ENCODE data around the gene TNNT3. TPM values are rescaled to one million over a fixed set of nuclear protein-coding genes. Genes with fewer than 3 reads are reported as not detected.

TNNT3 gene
- total RNA-seq, 2 donors from 2014 or later, result not detected

DNA sequence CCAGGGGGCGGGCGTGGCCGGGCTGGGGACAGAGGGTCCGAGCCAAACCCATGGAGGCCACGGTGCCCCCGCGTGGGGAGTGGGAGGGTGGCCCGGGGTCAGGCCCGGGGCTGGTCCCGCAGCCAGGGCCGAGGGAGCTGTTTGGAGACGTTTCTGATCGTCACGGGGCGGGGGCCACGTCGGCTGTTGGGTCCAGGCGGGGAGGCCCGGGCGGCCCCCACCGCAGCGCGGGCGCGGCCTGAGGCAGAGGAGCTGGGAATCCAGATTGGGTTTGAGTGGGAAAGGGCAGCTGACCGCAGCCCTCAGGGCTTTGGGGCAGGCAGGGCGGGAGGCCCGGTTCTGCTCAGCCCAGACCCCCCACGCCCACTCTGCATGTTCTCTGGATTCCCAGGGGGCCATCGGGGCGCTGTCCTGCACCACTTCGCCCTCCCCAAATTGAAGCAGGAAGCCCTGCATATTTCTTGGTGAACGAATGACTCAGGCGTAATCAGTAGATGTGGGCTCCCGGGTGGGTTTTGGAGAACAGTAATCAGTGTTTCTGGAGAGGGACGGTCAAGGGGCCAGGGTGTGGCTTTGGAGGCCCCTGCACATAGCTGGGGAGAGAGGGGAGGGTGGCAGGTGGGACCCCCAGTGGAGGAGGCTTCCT lies 28.2 kb downstream of the TNNT3 start:
- H3K27me3 Mint-ChIP-seq (ENCODE audit: insufficient read depth), result no peaks in the 10 kb centered on the region
- no peaks in the 10 kb centered on the region for H3K36me3 ChIP-seq (ENCODE audit: control insufficient read depth, insufficient read depth, low read length)
- no peaks in the 10 kb centered on the region for H3K9me3 ChIP-seq (ENCODE audit: control insufficient read depth, low read length)
- H3K27ac ChIP-seq (ENCODE audit: low read depth, low read length), result no peak overlapping the region
- no peaks in the 10 kb centered on the region for H3K9me3 Mint-ChIP-seq
- no peak overlapping the region for H3K4me3 ChIP-seq (ENCODE audit: low read length)
- no peaks in the 10 kb centered on the region for H3K4me1 ChIP-seq (ENCODE audit: control insufficient read depth, insufficient read depth, low read length)
- WGBS, 2 experiments (ENCODE audit: insufficient coverage in 1 of 2, insufficient read length in 1 of 2), result no CpG with 5 or more reads among the region's 36 CpGs
- H3K27me3 ChIP-seq (ENCODE audit: control insufficient read depth, insufficient read depth, low read length, poor library complexity, severe bottlenecking), result no peaks in the 10 kb centered on the region
- no peak for DNase-seq
- no peaks in the 10 kb centered on the region for H3K36me3 Mint-ChIP-seq (ENCODE audit: low read depth)
- H3K27ac Mint-ChIP-seq, result no peak overlapping the region
- no peak overlapping the region for H3K4me3 Mint-ChIP-seq
- no peaks in the 10 kb centered on the region for H3K4me1 Mint-ChIP-seq
- H3K9ac ChIP-seq (ENCODE audit: extremely low read depth, low read length, poor library complexity, severe bottlenecking), result no peak overlapping the region
- TF ChIP-seq, protein P1, sequence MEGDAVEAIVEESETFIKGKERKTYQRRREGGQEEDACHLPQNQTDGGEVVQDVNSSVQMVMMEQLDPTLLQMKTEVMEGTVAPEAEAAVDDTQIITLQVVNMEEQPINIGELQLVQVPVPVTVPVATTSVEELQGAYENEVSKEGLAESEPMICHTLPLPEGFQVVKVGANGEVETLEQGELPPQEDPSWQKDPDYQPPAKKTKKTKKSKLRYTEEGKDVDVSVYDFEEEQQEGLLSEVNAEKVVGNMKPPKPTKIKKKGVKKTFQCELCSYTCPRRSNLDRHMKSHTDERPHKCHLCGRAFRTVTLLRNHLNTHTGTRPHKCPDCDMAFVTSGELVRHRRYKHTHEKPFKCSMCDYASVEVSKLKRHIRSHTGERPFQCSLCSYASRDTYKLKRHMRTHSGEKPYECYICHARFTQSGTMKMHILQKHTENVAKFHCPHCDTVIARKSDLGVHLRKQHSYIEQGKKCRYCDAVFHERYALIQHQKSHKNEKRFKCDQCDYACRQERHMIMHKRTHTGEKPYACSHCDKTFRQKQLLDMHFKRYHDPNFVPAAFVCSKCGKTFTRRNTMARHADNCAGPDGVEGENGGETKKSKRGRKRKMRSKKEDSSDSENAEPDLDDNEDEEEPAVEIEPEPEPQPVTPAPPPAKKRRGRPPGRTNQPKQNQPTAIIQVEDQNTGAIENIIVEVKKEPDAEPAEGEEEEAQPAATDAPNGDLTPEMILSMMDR (conservative IDR thresholded peaks at IDR 0.05), result no peak

DNA sequence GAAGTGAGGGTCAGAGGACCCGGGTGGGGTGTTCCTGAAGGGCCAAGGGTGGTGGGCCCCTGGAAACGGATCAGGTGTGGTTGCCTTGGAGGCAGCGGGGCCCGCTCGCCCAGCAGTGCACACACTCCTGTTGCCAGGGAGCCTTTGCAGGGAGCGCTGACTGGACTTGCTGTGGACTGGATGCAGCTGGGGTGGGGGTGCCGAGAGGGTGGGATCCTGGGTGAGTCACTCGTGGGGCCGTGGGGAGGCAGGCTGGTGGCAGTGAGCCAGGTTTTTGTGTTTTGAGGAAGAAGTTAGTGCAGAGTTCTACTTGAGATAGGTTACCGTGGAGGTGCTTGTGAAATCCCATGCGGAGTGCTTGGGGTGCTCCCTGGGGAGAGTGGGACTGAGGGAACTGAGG lies 28.9 kb downstream of the TNNT3 start:
- TF ChIP-seq, protein P1 (conservative IDR thresholded peaks at IDR 0.05), result no peak
- Histone ChIP-seq H3K36me3 (ENCODE audit: control insufficient read depth, insufficient read depth, low read length) (no peaks in the 10 kb centered on the region), H3K4me1 (ENCODE audit: control insufficient read depth, insufficient read depth, low read length) (no peaks in the 10 kb centered on the region), H3K27me3 (ENCODE audit: control insufficient read depth, insufficient read depth, low read length, poor library complexity, severe bottlenecking) (no peaks in the 10 kb centered on the region), H3K27ac (ENCODE audit: low read depth, low read length) (no peak overlapping the region), H3K9ac (ENCODE audit: extremely low read depth, low read length, poor library complexity, severe bottlenecking) (no peak overlapping the region), H3K9me3 (ENCODE audit: control insufficient read depth, low read length) (no peaks in the 10 kb centered on the region), H3K4me3 (ENCODE audit: low read length) (no peak overlapping the region)
- Mint-ChIP-seq H3K4me1 (no peaks in the 10 kb centered on the region), H3K9me3 (no peaks in the 10 kb centered on the region), H3K4me3 (no peak overlapping the region), H3K36me3 (ENCODE audit: low read depth) (no peaks in the 10 kb centered on the region), H3K27me3 (ENCODE audit: insufficient read depth) (no peaks in the 10 kb centered on the region), H3K27ac (no peak overlapping the region)
- no CpG with 5 or more reads among the region's 11 CpGs for whole genome bisulfite sequencing, 2 experiments (ENCODE audit: insufficient coverage in 1 of 2, insufficient read length in 1 of 2)
- no peak for DNase-seq

DNA sequence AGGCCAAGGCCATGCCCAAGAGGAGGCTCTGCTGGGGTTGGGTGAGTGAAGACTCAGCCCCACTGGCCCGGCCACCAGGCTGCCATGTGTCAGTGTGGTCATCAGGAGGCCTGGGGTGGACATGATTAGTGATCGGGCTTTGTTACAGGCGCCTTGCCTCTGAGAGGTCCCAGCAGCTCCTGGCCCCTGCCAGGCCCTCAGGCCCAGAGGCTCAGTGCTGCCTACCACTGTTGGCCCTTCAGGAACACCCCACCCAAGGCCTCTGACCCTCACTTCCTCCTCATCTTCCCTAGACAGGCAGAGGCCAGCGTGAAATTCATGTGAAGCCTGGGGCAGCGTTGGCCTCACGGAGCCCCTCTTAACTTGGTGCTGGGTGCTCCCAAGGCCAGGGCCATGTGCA lies 29.8 kb downstream of the TNNT3 start:
- Mint-ChIP-seq H3K27me3 (ENCODE audit: insufficient read depth) (no peaks in the 10 kb centered on the region), H3K4me3 (no peak overlapping the region), H3K4me1 (no peaks in the 10 kb centered on the region), H3K9me3 (no peaks in the 10 kb centered on the region), H3K27ac (no peak overlapping the region), H3K36me3 (ENCODE audit: low read depth) (no peaks in the 10 kb centered on the region)
- Histone ChIP-seq H3K36me3 (ENCODE audit: control insufficient read depth, insufficient read depth, low read length) (no peaks in the 10 kb centered on the region), H3K9me3 (ENCODE audit: control insufficient read depth, low read length) (no peaks in the 10 kb centered on the region), H3K27me3 (ENCODE audit: control insufficient read depth, insufficient read depth, low read length, poor library complexity, severe bottlenecking) (no peaks in the 10 kb centered on the region), H3K27ac (ENCODE audit: low read depth, low read length) (no peak overlapping the region), H3K9ac (ENCODE audit: extremely low read depth, low read length, poor library complexity, severe bottlenecking) (no peak overlapping the region), H3K4me1 (ENCODE audit: control insufficient read depth, insufficient read depth, low read length) (no peaks in the 10 kb centered on the region), H3K4me3 (ENCODE audit: low read length) (no peak overlapping the region)
- DNase-seq, result no peak
- no CpG with 5 or more reads among the region's 6 CpGs for WGBS, 2 experiments (ENCODE audit: insufficient coverage in 1 of 2, insufficient read length in 1 of 2)
- TF ChIP-seq, protein P1 (conservative IDR thresholded peaks at IDR 0.05), result no peak

All from endodermal cell (in vitro differentiated cells).